Loucy (cell line): ENCODE data around the gene TRIO.

Experiments
- H2AFZ ChIP-seq: fragments of 200-600 bp; sonication (generic); 2 replicates; pipeline ENCODE4 v1.6.0; 2016; ENCODE audit warnings: antibody characterized with exemption, mild to moderate bottlenecking, low read length, moderate library complexity
- H3F3A ChIP-seq: fragments of 200-600 bp; 2 replicates; pipeline ENCODE4 v1.6.0; 2016; ENCODE audit warnings: antibody characterized with exemption, low read depth, mild to moderate bottlenecking
- H3K27me3 ChIP-seq: fragments of 200-600 bp; sonication (generic); 2 replicates; pipeline ENCODE4 v1.6.1; 2014; ENCODE audit warnings: low read length, mild to moderate bottlenecking; ENCODE audit not compliant: insufficient read depth, poor library complexity, severe bottlenecking
- H3K36me3 ChIP-seq: fragments of 200-600 bp; sonication (generic); 2 replicates; pipeline ENCODE4 v1.6.1; 2016; ENCODE audit warnings: low read length; ENCODE audit not compliant: insufficient read depth
- H3K4me1 ChIP-seq: fragments of 200-600 bp; sonication (generic); 2 replicates; pipeline ENCODE4 v1.5.1; 2014; ENCODE audit warnings: low read length, mild to moderate bottlenecking; ENCODE audit not compliant: insufficient read depth, poor library complexity, severe bottlenecking
- H3K4me2 ChIP-seq: fragments of 200-600 bp; sonication (generic); 2 replicates; pipeline ENCODE4 v1.6.0; 2014; ENCODE audit warnings: antibody characterized with exemption, low read length, low read depth, mild to moderate bottlenecking; ENCODE audit not compliant: poor library complexity, severe bottlenecking
- H3K4me3 ChIP-seq: fragments of 200-600 bp; sonication (generic); 2 replicates; pipeline ENCODE4 v1.5.1; 2014; ENCODE audit warnings: low read length, mild to moderate bottlenecking, mixed read lengths; ENCODE audit not compliant: poor library complexity, severe bottlenecking
- H3K79me2 ChIP-seq: fragments of 200-600 bp; sonication (generic); 2 replicates; pipeline ENCODE4 v1.6.1; 2014; ENCODE audit warnings: low read length; ENCODE audit not compliant: insufficient read depth
- H3K9ac ChIP-seq: fragments of 200-600 bp; sonication (generic); 2 replicates; pipeline ENCODE4 v1.6.0; 2014; ENCODE audit warnings: mild to moderate bottlenecking, low read depth, low read length, moderate library complexity; ENCODE audit not compliant: poor library complexity, severe bottlenecking
- H3K9me2 ChIP-seq: fragments of 200-600 bp; sonication (generic); replicated peaks from 2 replicates; pipeline ENCODE4 v1.6.1; 2016; ENCODE audit warnings: low read depth, low read length, mixed read lengths
- H3K9me3 ChIP-seq: fragments of 200-600 bp; sonication (generic); 2 replicates; pipeline ENCODE4 v1.6.1; 2014; ENCODE audit warnings: mild to moderate bottlenecking, antibody characterized with exemption, low read length, low read depth; ENCODE audit not compliant: insufficient read depth
- H4K20me1 ChIP-seq: fragments of 200-600 bp; sonication (generic); 2 replicates; pipeline ENCODE4 v1.6.0; 2014; ENCODE audit warnings: antibody characterized with exemption, low read length, mild to moderate bottlenecking; ENCODE audit not compliant: insufficient read depth, poor library complexity, severe bottlenecking
- CTCF ChIP-seq: fragments of 200-600 bp; sonication (generic); conservative IDR thresholded peaks from 2 replicates; pipeline ENCODE4 v1.5.1; 2014; ENCODE audit warnings: mild to moderate bottlenecking, antibody characterized with exemption, low read length
- EZH2phosphoT487 ChIP-seq: fragments of 200-600 bp; IDR thresholded peaks from 2 replicates; pipeline ENCODE4 v1.6.1; 2018; ENCODE audit warnings: antibody characterized with exemption, mild to moderate bottlenecking, moderate library complexity, borderline replicate concordance

The TRIO gene

GRCh38 chr5:14358536-14358935 is 215.4 kb downstream of the TRIO start:
- Histone ChIP-seq H3K36me3 (peaks cover 55% of the 10 kb centered on the region; the same call in 1 of the 2 replicates), H3K9me3 (no peaks in the 10 kb centered on the region), H3K9ac (no peak overlapping the region), H3K4me1 (no peaks in the 10 kb centered on the region), H3K4me2 (no peak overlapping the region), H4K20me1 (no peaks in the 10 kb centered on the region), H3K79me2 (no peaks in the 10 kb centered on the region), H2AFZ (no peak overlapping the region), H3K9me2 (no peaks in the 10 kb centered on the region), H3K4me3 (no peak overlapping the region), H3K27me3 (no peaks in the 10 kb centered on the region), H3F3A (no peaks in the 10 kb centered on the region)
- TF ChIP-seq CTCF (no peak), EZH2phosphoT487 (no peak)

GRCh38 chr5:14359069-14360043 is 216.2 kb downstream of the TRIO start:
- H3K4me1 ChIP-seq, result no peaks in the 10 kb centered on the region
- peaks cover 62% of the 10 kb centered on the region; the same call in 1 of the 2 replicates for H3K36me3 ChIP-seq

GRCh38 chr5:14362491-14362890 is 219.3 kb downstream of the TRIO start:
- Histone ChIP-seq H3K9ac (no peak overlapping the region), H3K9me2 (no peaks in the 10 kb centered on the region), H3K9me3 (no peaks in the 10 kb centered on the region), H4K20me1 (no peaks in the 10 kb centered on the region), H2AFZ (no peak overlapping the region), H3K4me3 (no peak overlapping the region), H3K36me3 (peaks cover 77% of the 10 kb centered on the region; the same call in 1 of the 2 replicates), H3K79me2 (no peaks in the 10 kb centered on the region), H3K27me3 (no peaks in the 10 kb centered on the region), H3K4me1 (peaks cover 9% of the 10 kb centered on the region), H3F3A (no peaks in the 10 kb centered on the region), H3K4me2 (no peak overlapping the region)
- TF ChIP-seq EZH2phosphoT487, result no peak
- TF ChIP-seq CTCF, result no peak

More at GRCh38 chr5:14359069-14360043, 216.2 kb downstream of the TRIO start:
- Histone ChIP-seq H3K27me3 (no peaks in the 10 kb centered on the region), H3K9me2 (no peaks in the 10 kb centered on the region), H4K20me1 (no peaks in the 10 kb centered on the region), H3K9me3 (no peaks in the 10 kb centered on the region), H3K4me3 (no peak overlapping the region), H3K9ac (no peak overlapping the region), H3K79me2 (no peaks in the 10 kb centered on the region), H3F3A (no peaks in the 10 kb centered on the region), H2AFZ (no peak overlapping the region), H3K4me2 (no peak overlapping the region)
- TF ChIP-seq EZH2phosphoT487 (no peak), CTCF (no peak)
